Fibroblast of pulmonary artery (primary cell): ENCODE measurements around the gene PGAP1.

Experiments used
- DNase-seq: peaks from one replicate; pipeline ENCODE4 v3.0.0-alpha.2; 2010; ENCODE audit warnings: low read depth
- H3K4me3 ChIP-seq: replicated peaks from 2 replicates; pipeline ENCODE4 v1.5.1; 2011; ENCODE audit warnings: low read depth, mild to moderate bottlenecking, control low read depth, low read length, moderate library complexity
- CTCF ChIP-seq: IDR thresholded peaks from 2 replicates; pipeline ENCODE4 v1.5.1; 2011; ENCODE audit warnings: mild to moderate bottlenecking, control low read depth, low read length, inconsistent platforms; ENCODE audit errors: missing control alignments

The PGAP1 gene

GRCh38 chr2:196854629-196855028, 71.9 kb downstream of the PGAP1 start:
- DNase-seq: no peak
- H3K4me3 ChIP-seq: no peak overlapping the region
- TF ChIP-seq CTCF: no peak

- H3K4me3 ChIP-seq: no peak overlapping the region
- TF ChIP-seq CTCF: no peak
- DNase-seq: no peak
Observed at GRCh38 chr2:196853301-196854087, 73.0 kb downstream of the PGAP1 start.

- no peak for TF ChIP-seq CTCF
- no peak overlapping the region for H3K4me3 ChIP-seq
- no peak for DNase-seq
Observed at GRCh38 chr2:196851088-196851487, 75.4 kb downstream of the PGAP1 start.

- no peak overlapping the region for H3K4me3 ChIP-seq
- DNase-seq: peak; percentile 64
- TF ChIP-seq CTCF: peak; percentile 59
Observed at GRCh38 chr2:196849895-196850294, 76.6 kb downstream of the PGAP1 start.

- DNase-seq: no peak
- H3K4me3 ChIP-seq: no peak overlapping the region
- no peak for TF ChIP-seq CTCF
Observed at GRCh38 chr2:196846295-196846694, 80.2 kb downstream of the PGAP1 start.

- no peak for TF ChIP-seq CTCF
Observed at GRCh38 chr2:196845371-196845770, 81.1 kb downstream of the PGAP1 start.

GRCh38 chr2:196840171-196840570, 86.3 kb downstream of the PGAP1 start:
- DNase-seq: no peak
- TF ChIP-seq CTCF: no peak

More at GRCh38 chr2:196845371-196845770, 81.1 kb downstream of the PGAP1 start:
- no peak for DNase-seq
- H3K4me3 ChIP-seq: no peak overlapping the region

More at GRCh38 chr2:196840171-196840570, 86.3 kb downstream of the PGAP1 start:
- H3K4me3 ChIP-seq: no peak overlapping the region
